Measurements from ENCODE around the gene ELP1. TPM values are rescaled to one million over a fixed set of nuclear protein-coding genes. Genes with fewer than 3 reads are reported as not detected.

The ELP1 gene
- total RNA-seq, 1 experiment from 2014 or later = 27.9 TPM

- CTCF ChIA-PET = no interaction called here
- H3K27ac Mint-ChIP-seq = no peak overlapping the region
- H3K27me3 Mint-ChIP-seq (ENCODE audit: low read depth) = no peaks in the 10 kb centered on the region
- no peaks in the 10 kb centered on the region for H3K4me1 Mint-ChIP-seq
- TF ChIP-seq ETV6 (CRISPR knock-in tag; IDR thresholded peaks at IDR 0.05) = no peak
- no peak for TF ChIP-seq ZNF396 (CRISPR knock-in tag; IDR thresholded peaks at IDR 0.05; ENCODE audit: borderline replicate concordance)
- no peak for TF ChIP-seq ZNF532 (CRISPR knock-in tag; IDR thresholded peaks at IDR 0.05; ENCODE audit: borderline replicate concordance)
- TF ChIP-seq GRHL2 (CRISPR knock-in tag; IDR thresholded peaks at IDR 0.05; ENCODE audit: insufficient replicate concordance, severe bottlenecking) = no peak
- no peak for TF ChIP-seq FOXK1 (CRISPR knock-in tag; IDR thresholded peaks at IDR 0.05)
- no peak for TF ChIP-seq GABPB1 (CRISPR knock-in tag; IDR thresholded peaks at IDR 0.05)
- TF ChIP-seq ATF6 (CRISPR knock-in tag; IDR thresholded peaks at IDR 0.05) = no peak
- no peak for TF ChIP-seq ATF3 (CRISPR knock-in tag; conservative IDR thresholded peaks at IDR 0.05)
- no peak for TF ChIP-seq FOXP1 (CRISPR knock-in tag; IDR thresholded peaks at IDR 0.05; ENCODE audit: borderline replicate concordance)
- TF ChIP-seq EMX1 (CRISPR knock-in tag; IDR thresholded peaks at IDR 0.05) = no peak
- TF ChIP-seq STAT6 (CRISPR knock-in tag; conservative IDR thresholded peaks at IDR 0.05; ENCODE audit: low read depth) = no peak
- no peak for TF ChIP-seq ZNF671 (CRISPR knock-in tag; IDR thresholded peaks at IDR 0.05)
- no peak for TF ChIP-seq USF2 (CRISPR knock-in tag; IDR thresholded peaks at IDR 0.05)
- no peak for TF ChIP-seq OVOL2 (CRISPR knock-in tag; IDR thresholded peaks at IDR 0.05; ENCODE audit: borderline replicate concordance)
- no peak for TF ChIP-seq FOXJ3 (CRISPR knock-in tag; IDR thresholded peaks at IDR 0.05; ENCODE audit: borderline replicate concordance)
- no peak for TF ChIP-seq USF1 (CRISPR knock-in tag; IDR thresholded peaks at IDR 0.05)
- TF ChIP-seq ZSCAN18 (CRISPR knock-in tag; IDR thresholded peaks at IDR 0.05) = no peak
- no peak for TF ChIP-seq ZNF281 (CRISPR knock-in tag; IDR thresholded peaks at IDR 0.05)
- H3K36me3 Mint-ChIP-seq = peaks cover 68% of the 10 kb centered on the region
- no peaks in the 10 kb centered on the region for H3K9me3 Mint-ChIP-seq
- H3K4me3 Mint-ChIP-seq = no peak overlapping the region
- DNase-seq (ENCODE audit: low spot score) (no peak), ATAC-seq (no peak)
- POLR2A ChIA-PET = no interaction called here
Observed at GRCh38 chr9:108897324-108898096, 36.4 kb downstream of the ELP1 start.

Measured in WTC11 (cell line).